Epithelial cell of esophagus (primary cell): ENCODE data around the gene GALNTL6.

Experiments used
- DNase-seq: peaks from one replicate; pipeline ENCODE4 v3.0.0; 2010; ENCODE audit warnings: low read depth
- H3K4me3 ChIP-seq: 2 replicates; pipeline ENCODE4 v1.5.1; 2011; ENCODE audit warnings: mild to moderate bottlenecking, low read length, control low read depth
- TF ChIP-seq, protein P1 (sequence below): IDR thresholded peaks from 2 replicates; pipeline ENCODE4 v1.5.1; 2011; ENCODE audit warnings: low read depth, mild to moderate bottlenecking, low read length, control low read depth, inconsistent platforms; ENCODE audit not compliant: insufficient read depth; ENCODE audit errors: missing control alignments

The GALNTL6 gene

DNA sequence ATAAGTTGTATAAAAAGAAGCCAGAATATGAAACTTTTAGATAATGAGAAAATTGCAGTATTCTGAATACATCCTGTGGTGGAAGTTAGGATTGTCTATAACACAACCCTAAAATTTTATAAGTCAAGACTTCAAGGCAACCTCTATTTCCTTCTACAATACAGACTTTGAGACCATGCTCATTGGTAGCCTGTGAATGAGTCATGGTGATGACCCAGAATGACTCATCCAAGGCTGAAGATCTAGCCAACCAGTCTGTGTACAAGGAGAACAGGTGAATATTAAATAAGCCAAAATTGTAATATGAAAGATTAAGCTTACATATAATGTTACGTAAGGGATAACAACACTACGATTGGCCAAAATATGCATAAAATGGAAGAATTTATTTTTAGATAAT is 879.5 kb downstream of the GALNTL6 start:
- H3K4me3 ChIP-seq: no peak overlapping the region
- TF ChIP-seq, protein P1, sequence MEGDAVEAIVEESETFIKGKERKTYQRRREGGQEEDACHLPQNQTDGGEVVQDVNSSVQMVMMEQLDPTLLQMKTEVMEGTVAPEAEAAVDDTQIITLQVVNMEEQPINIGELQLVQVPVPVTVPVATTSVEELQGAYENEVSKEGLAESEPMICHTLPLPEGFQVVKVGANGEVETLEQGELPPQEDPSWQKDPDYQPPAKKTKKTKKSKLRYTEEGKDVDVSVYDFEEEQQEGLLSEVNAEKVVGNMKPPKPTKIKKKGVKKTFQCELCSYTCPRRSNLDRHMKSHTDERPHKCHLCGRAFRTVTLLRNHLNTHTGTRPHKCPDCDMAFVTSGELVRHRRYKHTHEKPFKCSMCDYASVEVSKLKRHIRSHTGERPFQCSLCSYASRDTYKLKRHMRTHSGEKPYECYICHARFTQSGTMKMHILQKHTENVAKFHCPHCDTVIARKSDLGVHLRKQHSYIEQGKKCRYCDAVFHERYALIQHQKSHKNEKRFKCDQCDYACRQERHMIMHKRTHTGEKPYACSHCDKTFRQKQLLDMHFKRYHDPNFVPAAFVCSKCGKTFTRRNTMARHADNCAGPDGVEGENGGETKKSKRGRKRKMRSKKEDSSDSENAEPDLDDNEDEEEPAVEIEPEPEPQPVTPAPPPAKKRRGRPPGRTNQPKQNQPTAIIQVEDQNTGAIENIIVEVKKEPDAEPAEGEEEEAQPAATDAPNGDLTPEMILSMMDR: no peak
- peak; percentile 21 for DNase-seq

DNA sequence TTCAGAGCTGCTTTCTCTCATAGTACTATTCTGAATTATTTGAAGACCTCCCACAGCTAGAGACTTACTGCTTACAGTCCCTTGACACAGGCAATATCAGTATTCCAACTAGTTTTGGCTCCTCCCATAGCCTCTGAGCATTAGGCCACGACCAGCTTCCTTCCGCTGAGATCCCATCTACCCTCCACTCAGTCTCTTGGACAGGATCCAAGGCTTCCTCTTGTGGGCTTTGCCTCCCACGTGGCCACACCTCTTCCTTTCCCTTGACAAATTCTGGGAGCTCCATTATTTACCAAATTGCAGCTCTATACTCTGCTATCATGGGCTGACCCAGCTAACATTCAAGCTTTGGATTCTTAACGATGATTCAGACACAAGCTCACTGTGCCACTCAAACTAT is 885.1 kb downstream of the GALNTL6 start:
- no peak for DNase-seq
- no peak overlapping the region for H3K4me3 ChIP-seq
- TF ChIP-seq, protein P1: no peak

DNA sequence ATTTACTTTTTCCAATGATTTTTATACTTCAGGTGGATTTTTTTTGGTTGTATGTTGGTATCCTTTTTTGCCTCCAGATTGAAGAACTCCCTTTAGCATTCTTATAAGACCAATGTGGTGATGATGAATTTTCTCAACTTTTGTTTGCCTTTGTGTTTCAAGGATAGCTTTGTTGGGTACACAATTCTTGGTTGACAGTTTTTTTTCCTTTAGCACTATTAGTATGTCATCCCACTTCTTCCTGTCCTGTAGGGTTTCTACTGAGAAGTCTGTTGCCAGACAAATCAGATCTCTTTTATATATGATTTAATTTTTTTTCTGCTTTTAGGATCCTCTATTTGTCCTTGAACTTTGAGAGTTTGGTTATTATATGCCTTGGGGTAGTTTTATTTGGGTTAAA is 892.4 kb downstream of the GALNTL6 start:
- TF ChIP-seq, protein P1: no peak
- DNase-seq: no peak
- no peak overlapping the region for H3K4me3 ChIP-seq

DNA sequence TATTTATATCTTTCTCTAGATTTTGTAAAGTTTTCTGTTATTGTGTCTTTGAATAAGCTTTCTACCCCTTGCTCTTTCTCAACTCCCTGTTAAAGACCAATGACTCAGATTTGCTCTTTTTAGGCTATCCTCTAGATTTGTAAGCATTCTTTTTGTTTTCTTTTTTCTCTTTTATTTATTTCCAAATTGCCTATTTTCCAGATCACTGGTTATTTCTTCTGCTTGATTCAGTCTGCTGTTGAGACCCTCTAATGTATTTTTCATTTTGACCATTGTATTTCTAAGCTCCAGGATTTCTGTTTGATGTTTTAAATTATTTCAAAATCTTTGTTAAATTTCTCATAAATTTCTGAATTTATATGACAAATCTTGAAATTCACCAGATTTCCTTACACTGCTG is 892.8 kb downstream of the GALNTL6 start:
- TF ChIP-seq, protein P1: no peak
- no peak for DNase-seq
- no peak overlapping the region for H3K4me3 ChIP-seq

DNA sequence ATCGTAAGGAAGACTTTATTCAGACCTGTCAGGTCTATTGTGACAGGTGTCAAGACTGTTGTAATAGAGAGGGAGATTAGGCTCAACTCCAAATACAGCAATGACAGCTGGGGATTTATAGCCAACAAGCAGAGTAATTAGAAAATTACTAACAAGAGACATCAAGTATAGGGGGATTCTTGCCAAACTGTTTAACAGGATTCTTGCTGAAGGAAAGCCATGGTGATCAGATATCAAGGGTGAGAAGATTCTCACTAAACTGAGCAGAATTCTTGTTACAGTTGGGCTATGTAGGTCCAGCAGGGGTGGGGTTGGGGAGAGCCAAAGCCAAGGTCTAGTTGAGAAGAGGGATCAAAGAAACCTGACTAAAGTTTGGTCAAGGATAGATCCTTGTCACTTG is 894.4 kb downstream of the GALNTL6 start:
- DNase-seq: no peak
- TF ChIP-seq, protein P1: no peak
- no peak overlapping the region for H3K4me3 ChIP-seq

DNA sequence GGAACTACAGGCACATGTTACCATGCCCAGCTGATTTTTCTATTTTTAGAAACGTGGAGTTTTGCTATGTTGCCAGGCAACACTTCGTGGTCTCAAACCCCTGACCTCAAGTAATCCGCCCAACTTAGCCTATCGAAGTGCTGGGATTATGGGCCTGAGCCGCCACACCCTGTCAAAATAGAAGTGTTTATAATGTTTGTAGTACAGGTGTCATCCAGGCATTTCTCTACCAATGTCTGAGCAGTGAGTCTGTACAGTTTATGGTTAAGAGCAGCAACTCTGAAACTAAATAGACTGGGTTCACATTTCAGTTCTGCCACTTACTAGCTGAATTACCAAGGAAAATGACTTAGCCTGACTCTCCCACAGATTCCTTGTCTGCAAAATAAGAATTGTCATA is 895.0 kb downstream of the GALNTL6 start:
- TF ChIP-seq, protein P1: no peak
- no peak for DNase-seq
- no peak overlapping the region for H3K4me3 ChIP-seq

DNA sequence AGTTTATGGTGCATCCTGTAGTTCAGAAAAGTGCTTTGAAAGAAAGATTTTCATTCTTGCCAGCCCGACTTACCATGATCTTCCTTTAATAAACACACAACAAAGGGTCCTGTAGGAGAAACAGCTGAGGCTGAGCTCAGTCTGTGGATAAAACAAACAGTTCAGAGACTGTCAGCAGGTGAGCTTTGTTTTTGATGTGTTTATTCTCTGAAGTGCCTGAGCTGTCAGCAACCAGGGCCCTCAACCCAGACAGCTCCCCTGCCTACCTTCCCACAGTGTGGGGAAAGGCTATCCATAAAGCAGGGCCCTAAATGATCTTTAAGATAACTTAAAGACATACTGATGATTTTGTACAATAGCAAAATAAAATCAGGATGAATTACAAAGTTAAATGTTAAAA is 896.2 kb downstream of the GALNTL6 start:
- TF ChIP-seq, protein P1: no peak
- DNase-seq: no peak
- no peak overlapping the region for H3K4me3 ChIP-seq
